HG02973 (cell line): Measurements from ENCODE around the gene DNAJC6.
"Not testable (repeated sequence)": the region's sequence is repeated elsewhere in the genome, so short reads cannot be mapped to it uniquely, and the experiment has no call there.

Experiments used
- ATAC-seq: cut with Tn5 transposase; IDR thresholded peaks from one replicate; pipeline ENCODE4 v1.9.1; 2021; ENCODE audit warnings: moderate library complexity; ENCODE audit not compliant: unreplicated experiment

Gene DNAJC6

GRCh38 chr1:65425006-65425405 lies 115.7 kb downstream of the DNAJC6 start:
- ATAC-seq = no peak

- ATAC-seq = no peak
These were observed 116.4 kb downstream of the DNAJC6 start for GRCh38 chr1:65425697-65426096.

- no peak for ATAC-seq
These were observed 119.7 kb downstream of the DNAJC6 start for GRCh38 chr1:65429078-65429477.

GRCh38 chr1:65429806-65430205 lies 120.5 kb downstream of the DNAJC6 start:
- no peak for ATAC-seq

- ATAC-seq = no peak
These were observed 121.9 kb downstream of the DNAJC6 start for GRCh38 chr1:65431111-65431705.

GRCh38 chr1:65432918-65433317 lies 123.6 kb downstream of the DNAJC6 start:
- ATAC-seq = no peak

- no peak for ATAC-seq
These were observed 124.9 kb downstream of the DNAJC6 start for GRCh38 chr1:65434255-65434654.

- no peak for ATAC-seq
These were observed 125.4 kb downstream of the DNAJC6 start for GRCh38 chr1:65434760-65435159.

GRCh38 chr1:65435987-65436386 lies 126.6 kb downstream of the DNAJC6 start:
- no peak for ATAC-seq

GRCh38 chr1:65437616-65438015 lies 128.3 kb downstream of the DNAJC6 start:
- ATAC-seq = no peak

- no peak for ATAC-seq
These were observed 131.1 kb downstream of the DNAJC6 start for GRCh38 chr1:65440322-65440900.

GRCh38 chr1:65440915-65441314 lies 131.6 kb downstream of the DNAJC6 start:
- no peak for ATAC-seq

GRCh38 chr1:65441464-65441863 lies 132.1 kb downstream of the DNAJC6 start:
- ATAC-seq = no peak

- no peak for ATAC-seq
These were observed 133.1 kb downstream of the DNAJC6 start for GRCh38 chr1:65442442-65442841.

- ATAC-seq = no peak
These were observed 134.3 kb downstream of the DNAJC6 start for GRCh38 chr1:65443647-65444046.

- ATAC-seq = no peak
These were observed 134.8 kb downstream of the DNAJC6 start for GRCh38 chr1:65444128-65444640.

GRCh38 chr1:65445837-65446236 lies 136.5 kb downstream of the DNAJC6 start:
- ATAC-seq = no peak

- no peak for ATAC-seq
These were observed 140.0 kb downstream of the DNAJC6 start for GRCh38 chr1:65449214-65449823.

- ATAC-seq = not testable (repeated sequence)
These were observed 146.3 kb downstream of the DNAJC6 start for GRCh38 chr1:65455678-65456077.

GRCh38 chr1:65456481-65456880 lies 147.1 kb downstream of the DNAJC6 start:
- no peak for ATAC-seq

GRCh38 chr1:65457868-65458267 lies 148.5 kb downstream of the DNAJC6 start:
- ATAC-seq = no peak

GRCh38 chr1:65458730-65459396 lies 149.5 kb downstream of the DNAJC6 start:
- no peak for ATAC-seq
